HG02678 (cell line): ENCODE measurements around the gene PIK3C2A.

Experiments
- ATAC-seq: cut with Tn5 transposase; IDR thresholded peaks from one replicate; pipeline ENCODE4 v1.9.1; 2021; ENCODE audit warnings: mild to moderate bottlenecking, moderate library complexity; ENCODE audit not compliant: unreplicated experiment

PIK3C2A gene

DNA sequence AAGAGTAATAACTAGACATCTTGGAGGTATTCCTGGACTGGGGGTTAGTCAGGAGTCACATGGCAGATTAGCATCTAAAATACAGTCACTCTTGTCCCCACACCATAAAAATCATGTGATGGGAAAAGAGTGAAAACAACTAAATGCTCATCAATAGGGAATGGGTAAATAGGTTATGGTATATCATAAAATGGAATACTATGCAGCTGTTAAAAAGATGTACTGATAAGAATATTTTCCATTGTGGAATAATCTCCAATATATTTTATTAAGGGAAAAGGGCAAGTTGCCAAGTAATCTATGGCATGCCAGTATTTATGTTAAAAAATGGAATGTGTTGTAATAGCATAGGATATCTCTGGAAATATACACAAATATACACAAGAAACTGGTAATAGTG is 6.6 kb upstream of the PIK3C2A start:
- ATAC-seq: no peak

DNA sequence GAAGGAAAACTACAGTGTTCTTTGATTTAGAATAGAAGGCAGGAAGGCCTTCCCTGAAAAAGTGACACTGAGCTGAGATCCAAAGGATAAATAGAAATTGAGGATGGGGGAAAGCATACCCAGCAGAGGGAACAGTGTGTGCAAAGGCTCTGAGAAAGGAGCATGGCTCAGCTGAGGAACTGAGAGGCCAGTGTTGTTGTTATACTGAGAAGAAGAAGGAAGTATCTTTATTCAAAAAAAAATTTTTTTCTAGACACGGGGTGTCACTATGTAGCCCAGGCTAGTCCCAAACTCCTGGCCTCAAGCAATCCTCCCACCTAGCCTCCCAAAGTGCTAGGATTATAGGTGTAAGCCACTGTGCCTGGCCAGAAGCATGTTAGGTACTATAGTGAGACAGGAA is 3.5 kb upstream of the PIK3C2A start:
- no peak for ATAC-seq

DNA sequence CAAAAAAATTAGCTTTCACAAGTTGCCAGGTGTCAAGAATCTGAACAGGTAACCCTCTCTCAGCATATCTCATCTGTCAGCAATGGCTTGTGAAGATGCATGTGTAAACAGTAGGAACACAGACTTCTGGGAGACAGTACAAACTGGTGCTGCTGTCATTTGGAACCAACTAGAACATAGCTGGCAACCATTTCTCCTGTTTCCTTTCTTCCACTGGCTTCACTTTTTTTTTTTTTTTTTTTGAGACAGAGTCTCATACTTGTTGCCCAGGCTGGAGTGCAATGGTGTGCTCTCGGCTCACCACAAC is 2.1 kb upstream of the PIK3C2A start:
- ATAC-seq: no peak

DNA sequence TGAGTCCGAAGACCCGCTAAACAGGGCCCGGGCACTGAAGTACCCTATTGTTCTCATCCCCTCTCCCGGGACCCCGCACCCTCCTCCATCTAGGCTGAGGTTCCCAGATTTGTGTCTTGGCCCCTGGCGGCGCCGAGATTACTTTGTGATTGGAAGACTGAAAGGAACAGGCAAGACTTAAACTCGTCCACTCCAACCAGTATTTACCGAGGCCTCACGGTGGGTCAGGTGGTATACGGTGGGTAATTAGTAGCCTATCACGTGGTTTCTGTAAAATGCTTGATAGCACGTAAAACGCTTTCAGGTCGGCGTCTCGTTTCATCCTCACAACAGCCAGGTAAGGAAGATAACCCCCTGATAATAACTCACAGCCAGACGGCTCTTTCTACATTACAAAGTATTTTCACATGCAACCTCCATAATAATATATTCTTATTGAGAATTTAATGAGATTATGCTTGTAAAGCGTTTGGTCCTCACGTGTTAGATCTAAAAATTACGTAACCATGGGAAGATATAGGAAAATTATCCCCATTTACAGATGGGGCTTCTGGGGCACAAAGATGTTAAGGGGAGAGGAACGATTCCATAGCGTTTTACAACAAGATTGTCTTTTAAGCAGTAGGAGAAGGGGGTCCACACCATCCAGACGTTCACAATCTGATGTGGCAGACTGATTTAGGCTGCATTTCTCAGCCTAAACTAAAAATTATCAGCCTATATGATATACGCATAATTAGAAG is 642 bp upstream of the PIK3C2A start:
- peak; percentile 43 for ATAC-seq

DNA sequence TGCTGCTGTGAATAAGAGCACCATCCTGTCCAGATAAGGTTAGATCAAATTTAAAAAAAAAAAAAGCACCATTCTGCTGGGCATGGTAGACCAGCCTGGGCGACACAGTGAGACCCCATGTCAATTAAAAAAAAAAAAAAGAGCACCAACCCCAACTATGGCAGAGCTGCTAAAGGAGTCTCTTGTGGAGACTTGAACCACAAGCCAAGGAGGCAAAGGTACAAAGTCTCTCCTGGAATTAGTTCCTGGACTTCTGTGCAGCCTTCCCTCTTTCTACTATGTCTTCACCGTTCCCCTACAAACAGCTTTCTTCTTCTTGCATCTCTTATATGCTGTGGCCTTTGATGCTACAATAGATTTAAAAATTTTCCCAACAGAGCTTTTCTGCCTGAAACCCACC is 1.3 kb downstream of the PIK3C2A start:
- no peak for ATAC-seq

DNA sequence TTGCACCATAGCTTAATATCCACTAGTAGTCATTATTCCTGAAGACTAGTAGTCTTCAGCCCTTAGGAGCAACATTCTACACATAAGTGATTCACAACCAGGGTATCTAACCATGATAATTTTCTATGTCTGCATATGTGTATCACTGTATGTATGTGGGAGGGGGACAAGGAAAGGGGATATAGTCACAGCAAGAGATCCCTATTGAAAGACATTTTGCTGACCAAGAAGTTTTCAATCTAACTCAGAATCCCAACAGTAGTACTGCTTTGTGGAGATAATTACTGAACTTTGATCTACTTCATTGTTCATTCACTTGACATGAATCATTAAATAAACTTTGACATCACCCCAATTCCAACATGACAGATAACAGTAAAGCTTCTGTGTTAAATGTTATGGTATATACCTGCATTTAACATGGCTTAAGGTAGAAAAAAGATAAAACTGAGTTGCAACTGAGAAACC is 10.3 kb downstream of the PIK3C2A start:
- no peak for ATAC-seq

DNA sequence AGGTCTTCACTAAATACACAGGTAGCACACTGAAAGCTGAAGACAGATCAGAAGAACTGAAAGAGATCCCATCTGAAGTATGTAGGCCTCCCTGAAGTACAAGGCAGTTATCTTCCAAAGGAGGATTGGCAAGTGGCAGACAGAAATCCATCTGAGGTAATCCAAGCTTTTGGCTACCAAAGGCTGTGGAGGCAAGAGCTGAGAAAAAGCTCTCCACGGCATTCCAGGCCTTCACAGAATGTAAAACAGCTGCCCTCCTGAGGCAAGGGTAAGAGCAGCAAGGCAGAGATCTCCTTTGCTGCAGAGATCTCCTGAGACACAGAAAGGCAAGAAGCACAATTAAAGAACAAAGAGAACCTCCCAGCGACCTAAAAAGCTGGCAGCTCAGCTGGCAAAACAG is 19.1 kb downstream of the PIK3C2A start:
- ATAC-seq: no peak

DNA sequence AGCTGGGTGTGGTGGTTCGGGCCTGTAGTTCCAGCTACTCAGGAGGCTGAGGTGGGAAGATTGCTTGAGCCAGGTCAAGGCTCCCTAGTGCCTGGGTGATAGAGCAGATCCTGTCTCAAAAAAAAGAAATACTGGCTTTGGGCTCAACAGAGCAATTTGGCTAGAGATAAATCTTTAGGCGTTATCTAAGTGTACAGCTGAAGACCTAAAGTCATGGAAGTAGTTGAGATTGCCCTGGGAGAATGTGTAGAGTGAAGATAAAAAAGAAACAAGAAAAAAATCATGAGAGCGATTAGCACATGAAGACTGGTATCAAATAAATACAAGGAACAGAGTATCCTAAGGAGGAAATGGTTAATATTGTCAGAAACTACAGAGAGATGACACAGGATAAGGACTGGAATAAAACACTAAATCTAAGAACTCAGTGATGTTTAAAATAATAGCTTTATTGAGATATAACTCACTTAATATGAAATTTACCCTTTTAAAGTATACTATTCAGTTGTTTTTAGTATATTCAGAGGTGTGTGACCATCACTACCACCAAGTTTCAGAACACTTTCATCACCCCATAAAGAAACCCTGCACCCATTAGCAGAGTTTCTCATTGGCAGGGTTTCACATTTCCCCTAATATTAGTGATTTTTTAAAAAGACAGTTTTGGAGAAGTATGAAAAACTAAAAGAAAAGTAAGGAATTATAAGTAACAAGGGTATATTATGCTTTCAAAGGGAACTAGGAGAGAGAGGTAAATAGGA is 20.7 kb downstream of the PIK3C2A start:
- ATAC-seq: no peak

DNA sequence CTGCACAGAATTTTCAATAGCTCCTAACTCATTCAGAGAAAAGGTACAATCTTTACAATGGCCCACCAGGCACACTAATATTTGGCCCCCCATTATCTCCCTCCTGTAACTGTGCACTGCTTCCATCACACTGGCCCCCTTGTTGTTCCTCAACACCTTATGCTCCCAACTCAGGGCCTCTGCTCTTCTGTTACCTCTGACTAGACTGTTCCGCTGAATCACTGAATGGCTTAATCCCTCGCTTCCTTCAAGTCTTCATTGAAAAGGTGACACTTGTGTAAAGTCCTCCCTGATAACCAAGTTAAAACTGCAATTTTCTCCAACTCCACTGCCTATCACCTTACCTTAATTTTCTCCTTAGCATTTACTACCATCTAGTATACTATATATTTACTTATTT is 21.8 kb downstream of the PIK3C2A start:
- ATAC-seq: no peak

DNA sequence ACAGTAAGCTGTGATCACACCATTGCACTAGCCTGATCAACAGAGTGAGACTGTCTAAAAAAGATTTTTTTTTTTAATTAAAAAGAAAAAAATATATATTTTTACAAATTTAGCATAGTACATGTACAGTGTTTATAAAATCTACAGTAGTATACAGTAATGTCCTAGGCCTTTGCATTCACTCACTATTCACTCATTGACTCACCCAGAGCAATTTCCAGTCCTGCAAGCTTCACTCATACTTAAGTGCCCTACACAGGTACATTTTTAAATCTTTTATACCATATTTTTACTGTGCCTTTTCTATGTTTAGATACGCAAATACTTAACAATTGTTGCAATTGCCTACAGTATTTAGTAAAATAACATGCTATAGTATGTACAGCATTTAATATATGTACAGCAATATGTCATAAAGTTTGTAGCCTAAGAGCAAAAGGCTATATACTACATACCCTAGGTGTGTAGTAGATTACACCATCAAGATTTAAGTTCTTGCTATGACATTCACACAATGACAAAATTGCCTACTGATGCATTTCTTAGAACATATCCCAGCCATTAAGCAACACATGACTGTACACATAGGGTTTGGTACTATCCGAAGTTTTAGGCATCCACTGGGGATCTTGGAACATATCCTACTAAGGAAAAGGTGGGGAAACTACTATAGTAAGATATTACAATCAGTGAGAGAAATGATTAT is 22.8 kb downstream of the PIK3C2A start:
- no peak for ATAC-seq

DNA sequence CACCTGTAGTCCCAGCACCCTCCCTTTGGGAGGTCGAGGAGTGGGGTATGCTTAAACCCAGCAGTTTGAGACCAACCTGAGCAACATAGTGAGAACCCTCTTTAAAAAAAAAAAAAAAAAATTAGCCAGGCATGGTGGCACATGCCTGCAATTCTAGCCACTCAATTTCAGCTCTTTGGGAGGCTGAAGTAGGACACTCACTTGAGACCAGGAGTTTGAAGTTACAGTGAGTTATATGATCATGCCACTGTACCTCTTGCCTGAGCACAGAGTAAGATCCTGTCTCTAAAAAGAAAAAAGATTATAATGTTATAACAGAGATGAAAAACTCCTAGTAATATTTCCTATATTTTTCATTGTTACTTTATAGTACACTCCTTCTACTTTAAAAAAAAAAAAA is 23.9 kb downstream of the PIK3C2A start:
- ATAC-seq: no peak

DNA sequence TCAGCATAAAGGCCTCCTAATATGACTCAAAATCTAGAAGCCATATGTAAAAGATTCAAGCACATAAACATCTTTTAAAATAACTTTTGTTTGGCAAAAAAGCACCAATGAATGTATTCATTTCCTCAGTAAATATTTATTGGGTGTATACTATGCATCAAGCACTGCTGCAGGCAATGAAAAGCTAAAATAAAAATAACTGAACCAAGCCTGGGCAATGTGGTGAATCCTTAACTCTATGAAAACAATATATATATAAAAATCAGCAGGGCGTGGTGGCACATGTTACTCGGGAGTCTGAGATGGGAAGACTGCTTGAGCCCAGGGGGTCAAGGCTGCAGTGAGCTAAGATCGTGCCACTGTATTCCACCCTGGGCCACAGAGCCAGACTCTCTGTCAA is 27.8 kb downstream of the PIK3C2A start:
- ATAC-seq: no peak

DNA sequence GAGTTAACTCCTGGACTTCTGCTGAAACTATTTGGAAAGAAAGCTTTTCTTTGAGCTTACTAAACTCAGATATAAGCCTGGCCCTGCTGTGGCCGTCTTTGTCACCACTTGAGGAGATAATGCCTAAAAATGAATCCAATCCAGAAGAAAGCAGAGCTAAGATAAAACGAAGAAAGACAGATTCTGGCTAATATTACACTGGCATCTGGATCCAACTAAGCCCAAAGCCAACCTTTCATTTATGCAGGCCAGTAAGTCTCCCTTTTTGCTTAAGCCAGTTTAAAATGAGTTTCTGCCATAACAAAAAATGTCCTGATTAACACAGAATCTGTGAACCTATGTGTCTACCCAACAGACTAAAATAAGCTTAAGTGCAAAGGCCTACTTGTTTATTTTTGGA is 34.5 kb downstream of the PIK3C2A start:
- no peak for ATAC-seq

DNA sequence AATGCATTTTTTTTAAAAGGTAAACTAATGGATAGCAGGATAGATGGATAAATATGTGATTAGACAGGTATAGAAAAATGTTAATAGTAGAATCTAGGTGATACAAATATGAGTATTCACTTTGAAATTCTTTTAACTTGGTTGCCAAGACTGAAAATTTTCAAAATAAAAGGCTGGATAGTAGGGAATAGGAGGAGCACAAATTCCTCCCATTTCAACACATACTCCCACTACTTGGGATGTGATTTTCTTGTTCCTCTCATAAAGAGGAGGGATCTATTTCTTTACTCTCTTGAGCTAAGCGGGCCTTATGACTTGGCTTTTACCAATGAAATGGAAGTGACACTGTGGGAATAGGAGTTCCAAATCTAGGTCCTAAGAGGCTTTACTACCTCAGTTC is 35.9 kb downstream of the PIK3C2A start:
- ATAC-seq: no peak

DNA sequence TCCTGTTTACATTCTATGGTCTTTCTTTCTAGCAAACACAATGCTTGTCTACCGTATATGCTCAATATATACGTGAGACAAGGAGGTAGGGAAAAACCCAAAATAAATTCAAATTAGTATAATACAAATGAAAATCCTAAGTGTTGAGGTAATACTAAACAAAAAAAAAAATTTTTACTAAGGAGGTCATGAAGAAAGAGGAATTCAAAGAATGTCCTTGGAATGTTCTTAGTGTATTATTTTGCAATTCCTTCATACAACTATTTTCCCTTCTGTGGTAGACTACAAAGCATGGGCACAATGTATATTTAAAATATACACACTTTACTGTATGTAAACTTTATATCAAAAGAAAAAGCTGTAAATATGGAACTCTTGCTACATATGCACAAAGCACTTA is 36.4 kb downstream of the PIK3C2A start:
- no peak for ATAC-seq

DNA sequence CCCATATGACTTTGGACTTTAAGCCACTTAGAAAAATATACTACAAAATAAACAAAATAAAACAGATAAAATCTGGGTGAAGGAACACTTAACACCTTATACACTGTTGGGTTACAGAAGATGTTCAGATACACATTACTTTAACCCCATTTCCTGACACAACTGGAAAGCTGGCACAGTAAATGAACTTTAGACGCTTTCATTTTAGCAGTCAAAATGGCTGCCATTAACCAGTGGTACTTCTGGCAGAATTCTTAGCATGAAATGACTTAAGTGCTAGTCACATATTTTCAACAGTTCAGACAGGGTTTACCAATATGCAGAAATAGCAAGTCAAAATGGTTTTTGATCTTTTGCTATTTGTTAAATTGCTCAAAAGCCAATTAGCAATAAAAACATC is 37.9 kb downstream of the PIK3C2A start:
- no peak for ATAC-seq

DNA sequence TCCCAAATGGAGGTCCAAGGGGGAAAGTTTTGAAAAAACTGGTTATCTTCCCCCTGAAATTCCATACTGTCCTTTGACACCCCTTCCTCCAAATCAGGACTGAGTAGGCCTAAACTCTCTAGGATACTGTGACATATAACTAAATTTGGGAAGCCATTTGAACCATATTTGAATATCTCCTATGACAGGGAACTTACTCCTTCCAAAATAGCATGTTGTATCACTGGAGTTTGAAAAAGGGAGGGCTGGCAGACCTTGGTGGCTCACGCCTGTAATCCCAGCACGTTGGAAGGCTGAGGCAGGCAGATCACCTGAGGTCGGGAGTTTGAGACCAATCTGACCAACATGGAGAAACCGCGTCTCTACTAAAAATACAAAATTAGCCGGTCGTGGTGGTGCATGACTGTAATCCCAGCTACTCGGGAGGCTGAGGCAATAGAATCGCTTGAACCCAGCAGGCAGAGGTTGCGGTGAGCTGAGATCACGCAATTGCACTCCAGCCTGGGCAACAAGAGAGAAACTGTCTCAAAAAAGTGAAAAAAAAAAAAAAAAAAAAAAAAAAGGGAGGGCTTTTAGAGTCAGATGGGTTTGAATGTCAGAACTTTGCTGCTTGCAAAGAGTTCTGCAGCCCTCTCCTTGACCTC is 42.4 kb downstream of the PIK3C2A start:
- ATAC-seq: no peak

DNA sequence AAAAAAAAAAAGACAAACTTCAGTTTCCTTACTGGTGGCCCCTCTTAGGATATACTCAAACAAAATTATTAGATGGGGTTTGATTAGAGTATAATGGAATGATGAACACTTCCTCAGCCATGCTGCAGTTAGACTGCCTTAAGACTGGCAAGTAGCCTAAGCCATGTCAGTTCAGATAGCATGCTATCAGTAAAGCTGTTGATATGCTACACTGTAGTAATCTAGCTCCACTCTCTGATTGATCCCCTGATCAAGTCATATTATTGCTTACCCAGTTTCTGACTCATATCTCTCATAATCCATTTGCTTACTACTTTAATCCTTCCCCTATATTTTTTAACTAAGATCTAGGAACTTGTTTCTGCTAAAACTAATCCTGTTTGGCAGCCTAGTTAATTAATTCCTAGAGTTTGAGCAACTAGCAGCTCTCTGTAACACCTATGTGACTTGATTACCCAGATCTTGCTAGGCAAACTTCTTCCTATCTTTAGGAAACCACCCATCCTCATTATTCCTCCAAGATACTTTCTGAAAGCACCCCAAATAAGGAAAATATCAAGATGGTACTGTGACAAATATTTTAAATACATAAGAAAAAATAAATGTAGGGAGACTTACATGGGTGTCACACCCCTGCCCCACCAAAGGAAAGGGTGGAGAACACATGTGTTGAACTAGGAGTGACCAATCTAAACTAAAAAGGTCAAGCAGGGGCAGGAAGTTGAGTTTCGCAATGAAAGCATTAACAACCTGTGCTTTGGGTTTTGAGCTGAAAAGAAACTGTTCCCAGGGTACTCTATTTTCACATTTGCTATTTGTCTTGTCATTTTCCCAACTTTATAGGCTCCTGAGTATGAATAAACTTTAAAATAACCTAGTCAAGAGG is 43.2 kb downstream of the PIK3C2A start:
- ATAC-seq: no peak

DNA sequence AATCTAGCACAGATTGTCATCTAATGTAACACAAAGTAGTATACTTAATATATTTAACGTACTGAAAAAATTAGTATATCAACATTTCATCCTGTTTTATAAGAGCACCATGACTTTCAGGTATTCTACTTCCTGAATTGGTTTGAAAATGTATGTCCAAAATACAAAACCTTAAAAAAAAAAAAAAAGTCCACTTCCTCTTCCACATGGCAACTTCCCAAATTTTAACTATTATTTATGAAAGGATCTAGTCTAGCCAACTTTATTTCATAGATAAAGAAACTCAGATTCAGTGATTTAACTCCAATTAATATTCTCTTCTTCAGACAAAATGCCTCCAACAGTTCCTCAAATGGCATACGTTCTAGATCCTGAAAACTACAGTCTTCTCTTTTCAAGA is 44.0 kb downstream of the PIK3C2A start:
- no peak for ATAC-seq

DNA sequence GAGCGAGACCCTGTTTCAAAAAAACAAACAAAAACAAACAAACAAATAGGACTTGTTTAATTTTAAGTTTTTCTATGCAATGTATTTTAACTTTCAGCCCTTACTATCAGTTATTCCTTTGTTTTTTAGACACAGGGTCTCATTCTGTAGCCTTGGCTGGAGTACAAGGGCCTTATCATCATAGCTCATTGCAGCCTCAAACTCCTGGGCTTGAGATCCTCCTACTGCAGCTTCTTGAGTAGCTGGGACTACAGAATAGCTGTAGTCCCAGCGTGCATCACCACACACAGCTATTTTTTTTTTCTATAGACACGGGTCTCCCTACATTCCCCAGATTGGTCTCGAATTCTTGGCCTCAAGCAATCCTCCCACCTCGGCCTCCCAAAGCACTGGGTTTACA is 44.5 kb downstream of the PIK3C2A start:
- no peak for ATAC-seq

DNA sequence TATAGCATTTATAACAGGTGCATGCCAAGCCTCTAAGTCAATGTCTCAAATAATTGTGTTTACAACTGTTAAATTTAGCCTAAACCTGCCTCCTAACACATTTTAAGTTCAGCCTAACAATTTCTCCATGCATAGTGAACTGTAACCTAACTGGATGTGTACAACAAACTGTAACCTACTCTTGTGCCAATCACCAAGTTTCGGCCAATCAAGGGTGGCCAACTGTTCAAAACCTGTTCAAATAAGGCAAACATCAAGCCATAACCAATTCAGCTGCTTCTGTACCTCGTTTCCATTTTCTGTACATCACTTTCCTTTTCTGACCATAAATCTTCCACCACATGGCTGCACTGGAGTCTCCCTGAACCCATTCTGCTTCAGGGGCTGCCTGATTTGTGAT is 45.4 kb downstream of the PIK3C2A start:
- ATAC-seq: no peak
